ENCODE results near the gene S100Z.

- TF ChIP-seq POLR2A (IDR thresholded peaks at IDR 0.05; ENCODE audit: control extremely low read depth in 1 of 2, low read depth in 2 of 2, low read length in 2 of 2), result no peak
- TF ChIP-seq JUN (IDR thresholded peaks at IDR 0.05; ENCODE audit: low read depth, low read length), result no peak
- TF ChIP-seq JUND (IDR thresholded peaks at IDR 0.05; ENCODE audit: low read length), result no peak
- no peak for TF ChIP-seq RFX5 (IDR thresholded peaks at IDR 0.05; ENCODE audit: borderline replicate concordance, low read depth, low read length)
- no peak for TF ChIP-seq YY1 (IDR thresholded peaks at IDR 0.05; ENCODE audit: low read depth, low read length)
- no peak for TF ChIP-seq CTCF (IDR thresholded peaks at IDR 0.05; ENCODE audit: control extremely low read depth in 1 of 3, insufficient read depth in 1 of 3, low read depth in 1 of 3, low read length in 3 of 3)
- TF ChIP-seq MAX (IDR thresholded peaks at IDR 0.05), result no peak
- no peak for TF ChIP-seq TCF12 (IDR thresholded peaks at IDR 0.05; ENCODE audit: low read depth, low read length)
- no peak for TF ChIP-seq EZH2 (IDR thresholded peaks at IDR 0.05; ENCODE audit: low read depth, low read length, severe bottlenecking)
- no peak for TF ChIP-seq CHD2 (IDR thresholded peaks at IDR 0.05; ENCODE audit: low read length)
- TF ChIP-seq POLR2AphosphoS5 (IDR thresholded peaks at IDR 0.05; ENCODE audit: low read depth, low read length), result no peak
- TF ChIP-seq CREB1 (IDR thresholded peaks at IDR 0.05), result no peak
Observed at GRCh38 chr5:76863001-76863400, 13.2 kb downstream of the S100Z start.
